ENCODE data around the gene GRM1.

- no peak for TF ChIP-seq POLR2AphosphoS5 (IDR thresholded peaks at IDR 0.05; ENCODE audit: borderline replicate concordance, low read depth, low read length)
- no peak for TF ChIP-seq EZH2 (IDR thresholded peaks at IDR 0.05)
Measured at GRCh38 chr6:146191612-146192011, 162.8 kb downstream of the GRM1 start.
